Vagina (tissue), 2 donors: ENCODE measurements around the gene TRAPPC4. TPM values are rescaled to one million over a fixed set of nuclear protein-coding genes. Genes with fewer than 3 reads are reported as not detected.

Experiments used
- DNase-seq, 2 donors: peaks; one replicate each; pipeline ENCODE4 v3.0.0-alpha.2; 2017; ENCODE audit errors: extremely low spot score in 2 of 2
- H3K27ac ChIP-seq: fragments of 200-600 bp; sonication (generic); one replicate; pipeline ENCODE4 v1.5.1; 2019
- H3K27me3 ChIP-seq: fragments of 200-600 bp; sonication (generic); one replicate; pipeline ENCODE4 v1.5.1; 2019
- H3K36me3 ChIP-seq, 2 donors: fragments of 200-600 bp; sonication (generic); one replicate each; pipeline ENCODE4 v1.5.1; 2017 to 2019
- H3K4me1 ChIP-seq: fragments of 200-600 bp; sonication (generic); one replicate; pipeline ENCODE4 v1.5.1; 2019
- H3K4me3 ChIP-seq, 2 donors: fragments of 200-600 bp; sonication (generic); 1 replicate in 1 of 2; 2 replicates in 1 of 2; pipeline ENCODE4 v1.5.1; 2016 to 2019
- H3K9me3 ChIP-seq: fragments of 200-600 bp; sonication (generic); one replicate; pipeline ENCODE4 v1.5.1; 2019
- CTCF ChIP-seq, 3 experiments: fragments of 450-650 bp in 2 of 3; fragments of 200-600 bp in 1 of 3; sonication (generic) in 1 of 3; IDR thresholded peaks; one replicate each; pipeline ENCODE4 v1.5.1; 2017 to 2019; ENCODE audit warnings: antibody characterized with exemption in 3 of 3, mild to moderate bottlenecking in 2 of 3, moderate library complexity in 2 of 3
- POLR2A ChIP-seq, 2 donors: fragments of 450-650 bp; IDR thresholded peaks; one replicate each; pipeline ENCODE4 v1.6.1; 2017; ENCODE audit warnings: antibody characterized with exemption in 2 of 2, mild to moderate bottlenecking in 2 of 2, moderate library complexity in 2 of 2
- POLR2AphosphoS5 ChIP-seq, 2 donors: sonication (generic); formaldehyde crosslinking; IDR thresholded peaks; one replicate each; pipeline ENCODE4 v1.9.0; 2017; ENCODE audit warnings: antibody characterized with exemption in 2 of 2, mild to moderate bottlenecking in 2 of 2, low read depth in 1 of 2; ENCODE audit not compliant: insufficient read depth in 1 of 2
- intact Hi-C: fragments of 100-400 bp; cut with DNase I; formaldehyde crosslinking; loops from one replicate; pipeline ENCODE4 v1.15.1; 2023
- microRNA-seq: library from miRNA; unstranded; fragments of <30 nt; microRNA quantifications from one replicate; pipeline ENCODE4, GENCODE V29; 2017; ENCODE audit warnings: borderline number of aligned reads, borderline replicate concordance
- small RNA-seq: library from RNA; depleted of rRNA; stranded (forward); fragments of <200 nt; gene quantifications from one replicate; pipeline ENCODE3, GENCODE V24; 2016
- total RNA-seq: library from RNA; depleted of rRNA; stranded (reverse); fragments of >200 nt; gene quantifications from one replicate; pipeline ENCODE4 v1.2.3, GENCODE V29; 2016

The TRAPPC4 gene
- total RNA-seq, 1 donor from 2014 or later = 40.0 TPM

DNA sequence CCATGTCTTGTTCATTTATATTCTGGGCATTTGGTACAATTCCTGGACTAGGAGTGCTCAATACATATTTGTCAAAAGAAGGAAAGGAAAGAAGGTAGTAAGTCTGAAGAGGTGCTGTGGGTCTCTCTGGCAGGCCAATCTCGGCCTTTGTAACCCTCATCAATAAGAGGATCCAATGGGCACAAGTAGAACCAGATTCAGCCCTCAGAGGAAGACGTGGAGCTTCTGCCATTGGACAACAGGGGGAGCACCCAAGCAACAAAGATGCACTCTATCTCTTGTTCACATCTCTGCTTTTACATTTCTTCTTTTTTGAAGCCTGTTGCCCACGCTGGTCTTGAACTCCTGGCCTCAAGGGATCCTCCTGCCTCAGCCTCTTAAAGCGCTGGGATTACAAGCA lies 46.8 kb downstream of the TRAPPC4 start:
- H3K27me3 ChIP-seq = no peaks in the 10 kb centered on the region
- TF ChIP-seq POLR2AphosphoS5 (IDR thresholded peaks at IDR 0.05; ENCODE audit: insufficient read depth in 1 of 2, low read depth in 1 of 2) (no peak), POLR2A (IDR thresholded peaks at IDR 0.05) (no peak)
- no peak overlapping the region for H3K4me3 ChIP-seq
- intact Hi-C loops = no loop called here
- DNase-seq = no peak
- no peaks in the 10 kb centered on the region for H3K9me3 ChIP-seq
- no peak overlapping the region for H3K27ac ChIP-seq
- peaks cover 0 to 5% of the 10 kb centered on the region in 2 donors for H3K36me3 ChIP-seq
- peaks cover 38% of the 10 kb centered on the region for H3K4me1 ChIP-seq

GRCh38 chr11:119067371-119068222 lies 49.0 kb downstream of the TRAPPC4 start, which contains the start of gene VPS11:
VPS11 (plus strand) TSS chr11:119067818; CDS start chr11:119067824, 6 bp downstream.
- peaks cover 36% of the 10 kb centered on the region for H3K4me1 ChIP-seq

More at GRCh38 chr11:119067371-119068222, 49.0 kb downstream of the TRAPPC4 start, which contains the start of gene VPS11:
- Histone ChIP-seq H3K9me3 (no peaks in the 10 kb centered on the region), H3K36me3 (peaks cover 3 to 26% of the 10 kb centered on the region in 2 donors), H3K4me3 (peak within 1 kb of the TSS; percentile 86 to 95), H3K27ac (peak within 1 kb of the TSS; percentile 91), H3K27me3 (no peaks in the 10 kb centered on the region)
- DNase-seq = peak in 1 of 2 donors; percentile 97
- intact Hi-C loops = no loop called here
- TF ChIP-seq CTCF (IDR thresholded peaks at IDR 0.05) (peak in 1 of 3 experiments; percentile 29), POLR2AphosphoS5 (IDR thresholded peaks at IDR 0.05; ENCODE audit: insufficient read depth in 1 of 2, low read depth in 1 of 2) (peak; percentile 94 to 98), POLR2A (IDR thresholded peaks at IDR 0.05) (no peak)

Small RNAs within 50 kb of the gene (microRNA-seq; reads per million reads assigned to microRNA genes)
- gene MIR3656 = not detected

Small RNAs within 50 kb of the gene (small RNA-seq; reads per million reads assigned to genes)
- gene AP003392.2 (not detected), gene RF00017 (not detected), gene RF00019 (not detected)

Other genes starting within 250 kb of the TRAPPC4 start
- gene DDX6, start 227.6 kb upstream of the TRAPPC4 start, total RNA-seq = 81.5 TPM
- gene CXCR5, start 134.9 kb upstream of the TRAPPC4 start, total RNA-seq = not detected
- gene BCL9L, start 92.8 kb upstream of the TRAPPC4 start, total RNA-seq = 30.0 TPM
- not detected for gene UPK2, start 62.5 kb upstream of the TRAPPC4 start, total RNA-seq
- gene FOXR1, start 47.0 kb upstream of the TRAPPC4 start, total RNA-seq = not detected
- gene CENATAC, start 20.6 kb upstream of the TRAPPC4 start, total RNA-seq = 49.8 TPM
- 1,843 TPM for gene RPS25, start 423 bp upstream of the TRAPPC4 start, total RNA-seq
- 16.0 TPM for gene SLC37A4, start 12.1 kb downstream of the TRAPPC4 start, total RNA-seq
- 49.6 TPM for gene HYOU1, start 38.4 kb downstream of the TRAPPC4 start, total RNA-seq
- 56.0 TPM for gene VPS11, start 49.1 kb downstream of the TRAPPC4 start, total RNA-seq
- gene HMBS, start 66.1 kb downstream of the TRAPPC4 start, total RNA-seq = 13.5 TPM
- 18.2 TPM for gene DPAGT1, start 83.1 kb downstream of the TRAPPC4 start, total RNA-seq
- gene C2CD2L, start 88.6 kb downstream of the TRAPPC4 start, total RNA-seq = 7.1 TPM
- 22.1 TPM for gene HINFP, start 102.8 kb downstream of the TRAPPC4 start, total RNA-seq
- 3.2 TPM for gene ABCG4, start 130.3 kb downstream of the TRAPPC4 start, total RNA-seq
- 15.5 TPM for gene NLRX1, start 150.0 kb downstream of the TRAPPC4 start, total RNA-seq
- 0.25 TPM for gene NHERF4, start 166.7 kb downstream of the TRAPPC4 start, total RNA-seq
- 15.5 TPM for gene CBL, start 187.6 kb downstream of the TRAPPC4 start, total RNA-seq